Activated T-helper 1 cell treated with anti-CD3 and anti-CD28 coated beads, Interleukin-2, amount 50 U/mL, for 16 hours (primary cell): Measurements from ENCODE around the gene SEC22C.

Experiments used
- DNase-seq, 2 donors: peaks; one replicate each; pipeline ENCODE4 v3.0.0-alpha.2; 2020; ENCODE audit warnings: low read depth in 1 of 2, low spot score in 1 of 2

SEC22C gene

GRCh38 chr3:42500909-42501308, 80.9 kb downstream of the SEC22C start:
- no peak for DNase-seq

- no peak for DNase-seq
Observed at GRCh38 chr3:42500091-42500490, 81.7 kb downstream of the SEC22C start.

GRCh38 chr3:42499478-42499871, 82.3 kb downstream of the SEC22C start:
- no peak for DNase-seq

- DNase-seq = no peak
Observed at GRCh38 chr3:42498791-42499477, 82.8 kb downstream of the SEC22C start.

- no peak for DNase-seq
Observed at GRCh38 chr3:42498034-42498433, 83.7 kb downstream of the SEC22C start.
